ENCODE data around the gene FAM186B. TPM values are rescaled to one million over a fixed set of nuclear protein-coding genes. Genes with fewer than 3 reads are reported as not detected.

Gene FAM186B
- total RNA-seq, 3 donors from 2014 or later = 0.59 to 0.98 (median 0.96) TPM

- peaks cover 4% of the 10 kb centered on the region for H3K36me3 ChIP-seq
- no peaks in the 10 kb centered on the region for H3K27me3 ChIP-seq
- TF ChIP-seq POLR2AphosphoS5 (IDR thresholded peaks at IDR 0.05) (peak; percentile 91 to 96 (median 92)), POLR2A (IDR thresholded peaks at IDR 0.05) (peak; percentile 45), CTCF (IDR thresholded peaks at IDR 0.05) (no peak)
- peaks cover 0 to 10% of the 10 kb centered on the region in 2 donors for H3K4me1 ChIP-seq
- DNase-seq (ENCODE audit: low spot score in 2 of 2) = peak; percentile 78 to 84
- H3K4me3 ChIP-seq = peak within 1 kb of the TSS; percentile 76 to 99 (median 87)
- intact Hi-C loops (cut with DNase I; ENCODE audit: low total_unique reads) = no loop called here
- no peaks in the 10 kb centered on the region for H3K9me3 ChIP-seq
- peak within 1 kb of the TSS; percentile 91 to 96 for H3K27ac ChIP-seq
Observed at GRCh38 chr12:49567611-49568441, 37.6 kb downstream of the FAM186B start, which contains the start of gene MCRS1. TSS of gene MCRS1 (minus strand) at chr12:49568142. CDS start at chr12:49566731, 1,411 bp downstream.

GRCh38 chr12:49567302-49567610, 38.2 kb downstream of the FAM186B start:
- Histone ChIP-seq H3K27ac (peak overlapping the region; percentile 91 to 96), H3K27me3 (no peaks in the 10 kb centered on the region), H3K4me3 (peak overlapping the region; percentile 76 to 99 (median 87)), H3K36me3 (peaks cover 6% of the 10 kb centered on the region), H3K9me3 (no peaks in the 10 kb centered on the region), H3K4me1 (peaks cover 0 to 10% of the 10 kb centered on the region in 2 donors)
- no peak for DNase-seq (ENCODE audit: low spot score in 2 of 2)
- TF ChIP-seq POLR2AphosphoS5 (IDR thresholded peaks at IDR 0.05) = no peak
- no peak for TF ChIP-seq CTCF (IDR thresholded peaks at IDR 0.05)
- no peak for TF ChIP-seq POLR2A (IDR thresholded peaks at IDR 0.05)
- intact Hi-C loops (cut with DNase I; ENCODE audit: low total_unique reads) = no loop called here

GRCh38 chr12:49566361-49566760, 39.1 kb downstream of the FAM186B start:
- Histone ChIP-seq H3K4me3 (peak overlapping the region in 1 of 3 donors; percentile 99), H3K9me3 (no peaks in the 10 kb centered on the region), H3K4me1 (peaks cover 0 to 10% of the 10 kb centered on the region in 2 donors), H3K27ac (no peak overlapping the region), H3K36me3 (peaks cover 6% of the 10 kb centered on the region), H3K27me3 (no peaks in the 10 kb centered on the region)
- intact Hi-C loops (cut with DNase I; ENCODE audit: low total_unique reads) = no loop called here
- DNase-seq (ENCODE audit: low spot score in 2 of 2) = no peak
- TF ChIP-seq CTCF (IDR thresholded peaks at IDR 0.05) = no peak
- TF ChIP-seq POLR2AphosphoS5 (IDR thresholded peaks at IDR 0.05) = no peak
- TF ChIP-seq POLR2A (IDR thresholded peaks at IDR 0.05) = no peak

- intact Hi-C loops (cut with DNase I; ENCODE audit: low total_unique reads) = no loop called here
- Histone ChIP-seq H3K36me3 (peaks cover 11% of the 10 kb centered on the region), H3K4me1 (peaks cover 0 to 10% of the 10 kb centered on the region in 2 donors), H3K27me3 (no peaks in the 10 kb centered on the region), H3K9me3 (no peaks in the 10 kb centered on the region), H3K27ac (no peak overlapping the region), H3K4me3 (no peak overlapping the region)
- no peak for DNase-seq (ENCODE audit: low spot score in 2 of 2)
- no peak for TF ChIP-seq CTCF (IDR thresholded peaks at IDR 0.05)
Observed at GRCh38 chr12:49565406-49566265, 39.8 kb downstream of the FAM186B start.
